GM13977 (cell line): ENCODE results near the gene TGFBR1.

ENCODE experiments used
- DNase-seq: peaks from one replicate; pipeline ENCODE4 v3.0.0; 2012; ENCODE audit warnings: low spot score
- in situ Hi-C: fragments of 300-500 bp; cut with MboI; formaldehyde crosslinking; loops from one replicate; pipeline ENCODE4 v1.12.0; 2022; ENCODE audit warnings: low sequenced_read_pairs, low pct_unique_long_range_greater_than_20kb, mixed read lengths, inconsistent platforms; ENCODE audit not compliant: unreplicated experiment
- TF ChIP-seq, protein P1 (sequence below): IDR thresholded peaks from 2 replicates; pipeline ENCODE4 v1.5.1; 2012; ENCODE audit warnings: mild to moderate bottlenecking, control low read depth; ENCODE audit not compliant: insufficient read depth; ENCODE audit errors: extremely low read depth, missing control alignments

TGFBR1 gene

DNA sequence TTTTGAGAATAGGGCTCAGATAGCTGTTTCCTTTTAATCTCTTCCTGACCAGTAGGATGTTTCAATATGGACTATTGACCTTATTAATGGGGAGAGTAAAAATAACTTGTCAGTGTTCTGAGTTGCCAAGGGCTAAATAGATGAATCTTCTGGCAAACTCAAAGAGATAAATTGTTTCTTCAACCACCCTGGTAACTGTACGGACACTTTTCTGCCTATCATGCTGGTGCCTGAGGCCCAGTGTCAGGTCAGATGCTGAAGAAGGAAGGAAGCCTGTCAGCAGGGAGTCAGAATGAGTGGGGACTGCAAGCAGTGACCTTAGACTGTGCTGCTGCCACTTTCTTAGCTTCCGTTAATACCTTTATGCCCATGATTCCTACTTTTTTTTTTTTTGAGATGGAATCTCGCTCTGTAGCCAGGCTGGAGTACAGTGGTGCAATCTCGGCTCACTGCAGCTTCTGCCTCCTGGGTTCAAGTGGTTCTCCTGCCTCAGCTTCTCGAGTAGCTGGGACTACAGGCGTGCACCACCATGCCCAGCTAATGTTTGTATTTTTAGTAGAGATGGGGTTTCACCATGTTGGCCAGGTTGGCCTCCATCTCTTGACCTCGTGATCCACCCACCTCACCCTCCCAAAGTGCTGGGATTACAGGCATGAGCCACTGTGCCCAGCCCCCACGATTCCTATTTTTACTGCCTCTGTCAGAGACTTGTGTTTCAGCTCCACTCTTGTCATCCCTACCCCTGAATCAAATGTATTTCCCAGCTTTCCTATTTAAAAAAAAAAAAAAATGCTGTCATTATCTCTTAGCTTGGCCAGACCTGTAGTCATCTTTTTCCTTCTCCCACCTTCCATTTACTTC, 33.7 kb downstream of the TGFBR1 start:
- no peak for DNase-seq
- TF ChIP-seq, protein P1, sequence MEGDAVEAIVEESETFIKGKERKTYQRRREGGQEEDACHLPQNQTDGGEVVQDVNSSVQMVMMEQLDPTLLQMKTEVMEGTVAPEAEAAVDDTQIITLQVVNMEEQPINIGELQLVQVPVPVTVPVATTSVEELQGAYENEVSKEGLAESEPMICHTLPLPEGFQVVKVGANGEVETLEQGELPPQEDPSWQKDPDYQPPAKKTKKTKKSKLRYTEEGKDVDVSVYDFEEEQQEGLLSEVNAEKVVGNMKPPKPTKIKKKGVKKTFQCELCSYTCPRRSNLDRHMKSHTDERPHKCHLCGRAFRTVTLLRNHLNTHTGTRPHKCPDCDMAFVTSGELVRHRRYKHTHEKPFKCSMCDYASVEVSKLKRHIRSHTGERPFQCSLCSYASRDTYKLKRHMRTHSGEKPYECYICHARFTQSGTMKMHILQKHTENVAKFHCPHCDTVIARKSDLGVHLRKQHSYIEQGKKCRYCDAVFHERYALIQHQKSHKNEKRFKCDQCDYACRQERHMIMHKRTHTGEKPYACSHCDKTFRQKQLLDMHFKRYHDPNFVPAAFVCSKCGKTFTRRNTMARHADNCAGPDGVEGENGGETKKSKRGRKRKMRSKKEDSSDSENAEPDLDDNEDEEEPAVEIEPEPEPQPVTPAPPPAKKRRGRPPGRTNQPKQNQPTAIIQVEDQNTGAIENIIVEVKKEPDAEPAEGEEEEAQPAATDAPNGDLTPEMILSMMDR: no peak
- in situ Hi-C loops: loop anchor here (25.0 kb wide), 1 partner anchor 276 kb away; no protein-coding TSS in a partner anchor

DNA sequence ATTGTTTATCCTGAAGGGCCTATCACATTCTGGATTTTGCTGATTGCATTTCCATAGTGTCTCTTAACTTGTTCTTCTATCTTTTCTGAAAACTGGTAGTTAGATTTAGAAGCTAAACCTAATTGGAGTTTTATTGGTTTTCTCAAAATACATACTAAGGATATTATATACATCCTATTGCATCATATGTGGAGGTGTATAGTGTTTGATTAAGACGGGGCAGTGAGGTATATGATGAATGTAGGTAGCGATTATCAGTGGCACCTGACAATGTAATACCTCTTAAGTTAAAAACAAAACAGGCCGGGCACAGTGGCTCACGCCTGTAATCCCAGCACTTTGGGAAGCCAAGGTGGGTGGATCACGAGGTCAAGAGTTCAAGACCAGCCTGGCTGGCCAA, 35.0 kb downstream of the TGFBR1 start:
- TF ChIP-seq, protein P1: no peak
- in situ Hi-C loops: loop anchor here (10.0 to 25.0 kb wide), 2 partner anchors 145 to 278 kb away; no protein-coding TSS in a partner anchor
- DNase-seq: no peak

DNA sequence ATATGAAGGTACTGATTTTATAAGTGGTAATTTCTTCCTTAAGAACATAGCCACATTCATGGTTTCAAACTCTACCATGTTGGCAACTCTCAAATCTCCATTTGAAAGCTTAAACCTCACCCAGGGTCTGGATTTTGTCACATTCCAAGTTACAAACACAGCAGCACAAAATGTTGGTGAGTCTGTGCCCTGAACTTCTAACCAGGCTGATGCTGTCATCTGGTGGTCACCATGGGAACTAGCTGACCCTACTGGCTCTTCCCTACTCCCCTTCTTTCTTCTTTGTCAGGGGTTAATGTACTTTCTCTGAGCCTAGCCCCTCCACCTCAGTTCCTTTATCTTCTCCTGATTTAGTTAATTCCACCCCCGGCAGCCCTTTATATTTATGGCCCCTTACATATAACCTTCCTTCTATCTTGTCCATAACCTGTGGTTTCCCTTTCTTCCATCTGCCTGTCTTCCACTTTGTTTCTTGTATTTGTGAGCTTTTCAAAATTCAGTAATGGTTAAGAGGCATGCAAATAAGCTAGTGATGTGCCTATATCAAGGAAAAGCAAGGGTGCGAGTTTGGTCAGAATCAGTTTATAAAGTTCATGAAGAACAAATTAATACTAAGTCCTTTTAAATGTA, 35.9 kb downstream of the TGFBR1 start:
- in situ Hi-C loops: loop anchor here (10.0 to 25.0 kb wide), 2 partner anchors 146 to 278 kb away; no protein-coding TSS in a partner anchor
- TF ChIP-seq, protein P1: peak; percentile 86
- peak; percentile 37 for DNase-seq

DNA sequence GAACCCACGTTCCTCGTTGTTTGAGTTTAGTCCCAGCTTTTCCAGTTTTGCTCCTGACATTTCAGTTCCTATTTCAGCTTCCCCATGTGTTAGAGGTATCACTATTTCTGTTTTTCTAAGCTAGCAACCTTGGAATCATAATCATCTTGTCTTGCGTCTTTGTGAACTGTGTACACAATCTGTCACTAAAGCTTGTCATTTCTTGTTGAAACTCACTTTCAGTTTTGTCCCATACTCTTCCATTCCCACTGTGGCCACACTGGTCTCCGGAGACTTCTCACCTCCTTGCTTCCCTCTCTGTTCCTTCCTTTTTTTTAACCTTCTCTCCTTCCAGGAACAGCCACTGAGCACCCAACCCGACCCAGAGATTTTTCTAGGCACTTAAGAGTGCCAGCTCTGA, 36.9 kb downstream of the TGFBR1 start:
- DNase-seq: no peak
- TF ChIP-seq, protein P1: no peak
- in situ Hi-C loops: loop anchor here (10.0 to 25.0 kb wide), 2 partner anchors 147 to 280 kb away; no protein-coding TSS in a partner anchor

DNA sequence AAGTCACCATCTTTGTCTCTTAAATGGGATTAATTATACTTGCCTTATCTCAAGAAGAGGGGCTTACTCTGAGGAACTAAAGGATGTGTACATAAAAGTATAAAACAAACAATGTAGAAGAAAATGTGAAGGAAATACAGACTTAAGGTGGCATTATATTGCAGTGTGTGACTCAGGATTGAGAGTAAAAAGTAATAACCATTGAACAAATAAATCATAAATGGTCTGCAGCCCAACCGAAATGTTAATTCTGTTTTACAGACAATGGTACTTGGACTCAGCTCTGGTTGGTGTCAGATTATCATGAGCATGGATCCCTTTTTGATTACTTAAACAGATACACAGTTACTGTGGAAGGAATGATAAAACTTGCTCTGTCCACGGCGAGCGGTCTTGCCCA, 37.4 kb downstream of the TGFBR1 start:
- TF ChIP-seq, protein P1: no peak
- in situ Hi-C loops: loop anchor here (10.0 to 25.0 kb wide), 2 partner anchors 147 to 280 kb away; no protein-coding TSS in a partner anchor

DNA sequence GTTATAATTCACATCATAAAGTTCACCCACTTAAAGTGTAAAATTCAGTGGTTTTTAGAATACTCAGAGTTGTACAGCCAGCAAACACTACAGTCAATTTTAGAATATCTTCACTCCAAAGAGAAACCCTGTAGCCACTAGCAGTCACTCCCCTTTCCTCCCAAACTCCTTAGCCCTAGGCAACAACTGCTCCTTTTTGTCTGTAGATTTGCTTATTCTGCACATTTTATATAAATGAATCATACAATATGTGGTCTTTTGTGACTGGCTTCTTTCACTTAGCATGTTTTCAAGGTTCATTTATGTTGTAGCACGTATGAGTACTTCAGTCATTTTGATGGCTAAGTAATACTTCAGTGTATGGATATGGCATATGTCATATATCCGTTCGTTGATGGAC, 38.7 kb downstream of the TGFBR1 start:
- in situ Hi-C loops: loop anchor here (10.0 to 25.0 kb wide), 2 partner anchors 149 to 281 kb away; no protein-coding TSS in a partner anchor
- TF ChIP-seq, protein P1: no peak
- no peak for DNase-seq

More for the DNA sequence above, 37.4 kb downstream of the TGFBR1 start:
- no peak for DNase-seq
